HCT116 (cell line): ENCODE data around the gene NT5DC3.

Experiments
- EZH2 ChIP-seq: fragments of 200-600 bp; sonication (generic); IDR thresholded peaks from 2 replicates; pipeline ENCODE4 v1.6.1; 2017; ENCODE audit warnings: antibody characterized with exemption, mixed run types
- EZH2phosphoT487 ChIP-seq: fragments of 200-600 bp; IDR thresholded peaks from 2 replicates; pipeline ENCODE4 v1.6.1; 2018; ENCODE audit warnings: antibody characterized with exemption, borderline replicate concordance
- JUND ChIP-seq: IDR thresholded peaks from 2 replicates; pipeline ENCODE4 v1.6.1; 2012
- POLR2A ChIP-seq: IDR thresholded peaks from 2 replicates; pipeline ENCODE4 v1.7.0; 2011; ENCODE audit warnings: borderline replicate concordance; ENCODE audit not compliant: insufficient read depth, insufficient read length; ENCODE audit errors: extremely low read depth
- POLR2AphosphoS5 ChIP-seq: IDR thresholded peaks from 2 replicates; pipeline ENCODE4 v1.6.1; 2011; ENCODE audit warnings: mild to moderate bottlenecking, low read depth, low read length, moderate library complexity
- SP1 ChIP-seq: IDR thresholded peaks from 2 replicates; pipeline ENCODE4 v1.6.1; 2012; ENCODE audit warnings: low read depth
- TF ChIP-seq, protein P1 (sequence below), 3 experiments: fragments of 200-600 bp in 1 of 3; sonication (generic) in 1 of 3; IDR thresholded peaks in 2 of 3; conservative IDR thresholded peaks in 1 of 3; 2 replicates each; pipeline ENCODE4 v1.5.1; 2012 to 2017; ENCODE audit warnings: low read depth in 2 of 3, low read length in 2 of 3, antibody characterized with exemption in 1 of 3, borderline replicate concordance in 1 of 3, control low read depth in 1 of 3, mild to moderate bottlenecking in 1 of 3, mixed read lengths in 1 of 3, mixed run types in 1 of 3, moderate library complexity in 1 of 3; ENCODE audit not compliant: insufficient read depth in 1 of 3

DNA sequence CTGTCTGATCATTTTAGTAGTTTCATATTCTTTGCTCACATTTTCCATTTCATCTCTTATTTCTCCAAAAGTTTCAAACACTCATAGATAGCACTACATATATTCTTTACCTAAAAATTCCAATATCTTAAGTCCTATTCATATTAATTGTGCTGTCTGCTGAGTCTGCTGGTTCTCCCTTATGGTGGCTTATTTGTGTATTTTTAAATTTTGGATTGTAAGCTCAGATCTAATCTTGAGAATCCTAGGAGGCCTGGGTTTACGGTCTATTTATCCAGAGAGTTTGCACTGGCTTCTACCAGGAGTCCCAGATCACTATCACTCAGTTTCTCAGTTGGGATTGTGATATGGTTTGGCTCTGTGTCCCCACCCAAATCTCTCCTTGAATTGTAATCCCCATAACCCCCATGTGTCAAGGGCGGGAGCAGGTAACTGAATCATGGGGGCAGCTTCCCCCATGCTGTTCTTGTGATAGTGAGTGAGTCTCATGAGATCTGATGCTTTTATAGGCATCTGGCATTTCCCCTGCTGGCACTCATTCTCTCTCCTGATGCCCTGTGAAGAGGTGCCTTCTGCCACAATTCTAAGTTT is 10.2 kb downstream of the NT5DC3 start:
- TF ChIP-seq POLR2A (no peak), EZH2 (no peak), POLR2AphosphoS5 (no peak), EZH2phosphoT487 (no peak), JUND (no peak), SP1 (no peak)
- TF ChIP-seq, protein P1, sequence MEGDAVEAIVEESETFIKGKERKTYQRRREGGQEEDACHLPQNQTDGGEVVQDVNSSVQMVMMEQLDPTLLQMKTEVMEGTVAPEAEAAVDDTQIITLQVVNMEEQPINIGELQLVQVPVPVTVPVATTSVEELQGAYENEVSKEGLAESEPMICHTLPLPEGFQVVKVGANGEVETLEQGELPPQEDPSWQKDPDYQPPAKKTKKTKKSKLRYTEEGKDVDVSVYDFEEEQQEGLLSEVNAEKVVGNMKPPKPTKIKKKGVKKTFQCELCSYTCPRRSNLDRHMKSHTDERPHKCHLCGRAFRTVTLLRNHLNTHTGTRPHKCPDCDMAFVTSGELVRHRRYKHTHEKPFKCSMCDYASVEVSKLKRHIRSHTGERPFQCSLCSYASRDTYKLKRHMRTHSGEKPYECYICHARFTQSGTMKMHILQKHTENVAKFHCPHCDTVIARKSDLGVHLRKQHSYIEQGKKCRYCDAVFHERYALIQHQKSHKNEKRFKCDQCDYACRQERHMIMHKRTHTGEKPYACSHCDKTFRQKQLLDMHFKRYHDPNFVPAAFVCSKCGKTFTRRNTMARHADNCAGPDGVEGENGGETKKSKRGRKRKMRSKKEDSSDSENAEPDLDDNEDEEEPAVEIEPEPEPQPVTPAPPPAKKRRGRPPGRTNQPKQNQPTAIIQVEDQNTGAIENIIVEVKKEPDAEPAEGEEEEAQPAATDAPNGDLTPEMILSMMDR (IDR thresholded peaks at IDR 0.05 in 2 of 3, conservative IDR thresholded peaks at IDR 0.05 in 1 of 3; ENCODE audit: borderline replicate concordance in 1 of 3, insufficient read depth in 1 of 3, low read depth in 2 of 3, low read length in 2 of 3): no peak
